H9 (cell line): ENCODE data around the gene CHAF1A. TPM values are rescaled to one million over a fixed set of nuclear protein-coding genes. Genes with fewer than 3 reads are reported as not detected.

ENCODE experiments used
- DNase-seq: peaks from one replicate; pipeline ENCODE4 v3.0.0-alpha.2; 2017
- H2AFZ ChIP-seq: one replicate; pipeline ENCODE4 v1.6.1; 2013; ENCODE audit warnings: mild to moderate bottlenecking, low read length, control low read depth, moderate library complexity
- H2AK5ac ChIP-seq: 2 replicates; pipeline ENCODE4 v1.6.1; 2013; ENCODE audit warnings: low read length, control low read depth, mixed read lengths; ENCODE audit not compliant: insufficient read length
- H2BK120ac ChIP-seq: one replicate; pipeline ENCODE4 v1.6.1; 2013; ENCODE audit warnings: low read depth, mild to moderate bottlenecking, low read length, control low read depth, inconsistent platforms; ENCODE audit not compliant: poor library complexity, severe bottlenecking
- H2BK12ac ChIP-seq: 2 replicates; pipeline ENCODE4 v1.6.1; 2013; ENCODE audit warnings: low read length, control low read depth, mixed read lengths, low read depth; ENCODE audit not compliant: insufficient read length
- H2BK15ac ChIP-seq: 2 replicates; pipeline ENCODE4 v1.6.1; 2013; ENCODE audit warnings: low read depth, low read length, control low read depth
- H2BK20ac ChIP-seq: one replicate; pipeline ENCODE4 v1.6.1; 2013; ENCODE audit warnings: low read depth, mild to moderate bottlenecking, low read length, control low read depth, inconsistent platforms; ENCODE audit not compliant: poor library complexity, severe bottlenecking
- H2BK5ac ChIP-seq: 2 replicates; pipeline ENCODE4 v1.6.1; 2013; ENCODE audit warnings: low read length, control low read depth, mixed read lengths; ENCODE audit not compliant: insufficient read length
- H3K14ac ChIP-seq: 2 replicates; pipeline ENCODE4 v1.6.1; 2013; ENCODE audit warnings: low read length, control low read depth; ENCODE audit not compliant: insufficient read depth
- H3K18ac ChIP-seq: 2 replicates; pipeline ENCODE4 v1.6.1; 2013; ENCODE audit warnings: low read depth, mild to moderate bottlenecking, mixed read lengths, low read length, control low read depth; ENCODE audit not compliant: insufficient read length
- H3K23ac ChIP-seq: 2 replicates; pipeline ENCODE4 v1.6.1; 2013; ENCODE audit warnings: low read length, control low read depth, mixed read lengths, low read depth; ENCODE audit not compliant: insufficient read length
- H3K23me2 ChIP-seq: 2 replicates; pipeline ENCODE4 v1.6.1; 2013; ENCODE audit warnings: low read depth, mild to moderate bottlenecking, mixed read lengths, low read length, control low read depth; ENCODE audit not compliant: insufficient read length, poor library complexity, severe bottlenecking
- H3K27ac ChIP-seq: 2 replicates; pipeline ENCODE4 v1.5.1; 2013; ENCODE audit warnings: low read length, control low read depth, mixed read lengths, low read depth; ENCODE audit not compliant: insufficient read length
- H3K27me3 ChIP-seq: 2 replicates; pipeline ENCODE4 v1.6.1; 2013; ENCODE audit warnings: low read length, control low read depth, inconsistent platforms; ENCODE audit not compliant: insufficient read depth
- H3K4ac ChIP-seq: 2 replicates; pipeline ENCODE4 v1.6.1; 2013; ENCODE audit warnings: low read depth, mild to moderate bottlenecking, control low read depth, inconsistent platforms, low read length, moderate library complexity
- H3K4me1 ChIP-seq: 2 replicates; pipeline ENCODE4 v1.6.1; 2013; ENCODE audit warnings: low read length, control low read depth, inconsistent platforms; ENCODE audit not compliant: insufficient read depth
- H3K4me2 ChIP-seq: 2 replicates; pipeline ENCODE4 v1.6.1; 2013; ENCODE audit warnings: low read length, control low read depth, mixed read lengths; ENCODE audit not compliant: insufficient read length, insufficient read depth
- H3K56ac ChIP-seq: 2 replicates; pipeline ENCODE4 v1.6.1; 2013; ENCODE audit warnings: low read depth, mild to moderate bottlenecking, mixed read lengths, low read length, control low read depth; ENCODE audit not compliant: insufficient read length
- H3K79me1 ChIP-seq: 2 replicates; pipeline ENCODE4 v1.6.1; 2013; ENCODE audit warnings: low read depth, mild to moderate bottlenecking, moderate library complexity, low read length, control low read depth, inconsistent platforms; ENCODE audit not compliant: insufficient read depth, poor library complexity, severe bottlenecking
- H3K79me2 ChIP-seq: 2 replicates; pipeline ENCODE4 v1.6.1; 2013; ENCODE audit warnings: low read length, control low read depth, inconsistent platforms; ENCODE audit not compliant: insufficient read depth
- H3K9ac ChIP-seq: 2 replicates; pipeline ENCODE4 v1.6.1; 2013; ENCODE audit warnings: low read length, control low read depth, mixed read lengths; ENCODE audit not compliant: insufficient read length; ENCODE audit errors: extremely low read depth
- H3K9me3 ChIP-seq: one replicate; pipeline ENCODE4 v1.6.1; 2013; ENCODE audit warnings: low read depth, low read length, inconsistent platforms; ENCODE audit not compliant: control insufficient read depth
- H3T11ph ChIP-seq: one replicate; pipeline ENCODE4 v1.6.1; 2013; ENCODE audit warnings: mild to moderate bottlenecking, low read length, control low read depth, inconsistent platforms
- H4K20me1 ChIP-seq: one replicate; pipeline ENCODE4 v1.6.1; 2013; ENCODE audit not compliant: control insufficient read depth, insufficient read length, insufficient read depth
- H4K5ac ChIP-seq: 2 replicates; pipeline ENCODE4 v1.6.1; 2013; ENCODE audit warnings: low read depth, mild to moderate bottlenecking, mixed read lengths, low read length, control low read depth; ENCODE audit not compliant: insufficient read length
- H4K8ac ChIP-seq: replicated peaks from 2 replicates; pipeline ENCODE4 v1.6.1; 2013; ENCODE audit warnings: low read length, control low read depth, mixed read lengths, low read depth; ENCODE audit not compliant: insufficient read length
- H4K91ac ChIP-seq: 2 replicates; pipeline ENCODE4 v1.6.1; 2013; ENCODE audit warnings: low read depth, mild to moderate bottlenecking, moderate library complexity, mixed read lengths, low read length, control low read depth; ENCODE audit not compliant: insufficient read length
- H3K27ac Mint-ChIP-seq, 3 experiments: 2 replicates in 2 of 3; 3 replicates in 1 of 3; pipeline ENCODE4 v1.8.0; 2020 to 2021; ENCODE audit warnings: mixed read lengths in 3 of 3, mild to moderate bottlenecking in 1 of 3, moderate library complexity in 1 of 3
- H3K27me3 Mint-ChIP-seq: 2 replicates; pipeline ENCODE4 v1.8.0; 2021; ENCODE audit warnings: low read depth, mild to moderate bottlenecking, moderate library complexity, mixed read lengths
- H3K36me3 Mint-ChIP-seq, 3 experiments: 2 replicates in 2 of 3; 3 replicates in 1 of 3; pipeline ENCODE4 v1.8.0; 2020 to 2021; ENCODE audit warnings: low read depth in 3 of 3, mixed read lengths in 3 of 3; ENCODE audit not compliant: insufficient read depth in 1 of 3
- H3K4me1 Mint-ChIP-seq, 2 experiments: 2 replicates each; pipeline ENCODE4 v1.8.0; 2020; ENCODE audit warnings: mixed read lengths in 2 of 2
- H3K4me3 Mint-ChIP-seq, 2 experiments: 2 replicates in 1 of 2; 3 replicates in 1 of 2; pipeline ENCODE4 v1.8.0; 2020 to 2021; ENCODE audit warnings: mild to moderate bottlenecking in 2 of 2, mixed read lengths in 2 of 2, moderate library complexity in 1 of 2
- H3K9me3 Mint-ChIP-seq, 2 experiments: 2 replicates in 1 of 2; 3 replicates in 1 of 2; pipeline ENCODE4 v1.8.0; 2020; ENCODE audit warnings: mild to moderate bottlenecking in 2 of 2, mixed read lengths in 2 of 2, moderate library complexity in 1 of 2
- WGBS: extraction: QIAGEN DNeasy Blood & Tissue Kit; methylation state at CpG from one replicate; pipeline ENCODE4 v1.1.7; 2013; ENCODE audit warnings: missing lambda C conversion rate, low lambda C conversion rate, mixed read lengths; ENCODE audit not compliant: insufficient read length; ENCODE audit errors: extremely low coverage; 5-methylcytosine and 5-hydroxymethylcytosine counted together
- total RNA-seq: library from RNA; stranded (reverse); gene quantifications from 2 replicates; pipeline ENCODE4 v1.2.1, GENCODE V29; 2021
- TF ChIP-seq, protein P1 (sequence below): fragments of 200-600 bp; sonication (generic); conservative IDR thresholded peaks from 3 replicates; pipeline ENCODE4 v1.8.0; 2021; ENCODE audit warnings: antibody characterized with exemption, mild to moderate bottlenecking

The CHAF1A gene
- total RNA-seq, 1 experiment from 2014 or later, result 143 TPM

DNA sequence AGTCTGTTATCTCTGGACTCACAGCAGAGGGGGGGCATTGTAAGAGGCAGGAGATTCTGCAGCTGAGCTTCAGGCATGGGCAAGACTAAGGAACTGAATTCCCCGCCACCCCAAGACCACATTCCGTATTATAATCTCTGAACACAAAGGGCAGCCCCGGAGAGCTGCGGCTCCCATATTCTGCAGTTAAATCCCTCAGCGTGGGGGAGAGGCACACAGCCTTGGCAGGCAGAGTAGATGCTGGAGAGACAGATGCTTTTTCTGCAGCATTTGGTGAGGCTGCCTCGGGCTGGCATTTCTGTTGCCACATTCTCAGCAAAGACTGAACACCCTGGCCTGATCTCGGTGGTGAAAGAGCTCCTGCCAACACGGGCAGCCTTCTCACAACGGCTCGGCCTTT, 12.9 kb downstream of the CHAF1A start:
- H2AK5ac ChIP-seq, result no peak overlapping the region
- Mint-ChIP-seq H3K27ac (peak overlapping the region; percentile 92 to 98 (median 97)), H3K4me3 (peak overlapping the region; percentile 31 to 71), H3K4me1 (peaks cover 34 to 44% of the 10 kb centered on the region in 2 experiments), H3K27me3 (no peaks in the 10 kb centered on the region), H3K36me3 (peaks cover 39 to 83% (median 69%) of the 10 kb centered on the region in 3 experiments), H3K9me3 (no peaks in the 10 kb centered on the region)
- no peak overlapping the region for H3K4me2 ChIP-seq
- H3K27ac ChIP-seq, result no peak overlapping the region
- no peak overlapping the region for H2BK12ac ChIP-seq
- TF ChIP-seq, protein P1, sequence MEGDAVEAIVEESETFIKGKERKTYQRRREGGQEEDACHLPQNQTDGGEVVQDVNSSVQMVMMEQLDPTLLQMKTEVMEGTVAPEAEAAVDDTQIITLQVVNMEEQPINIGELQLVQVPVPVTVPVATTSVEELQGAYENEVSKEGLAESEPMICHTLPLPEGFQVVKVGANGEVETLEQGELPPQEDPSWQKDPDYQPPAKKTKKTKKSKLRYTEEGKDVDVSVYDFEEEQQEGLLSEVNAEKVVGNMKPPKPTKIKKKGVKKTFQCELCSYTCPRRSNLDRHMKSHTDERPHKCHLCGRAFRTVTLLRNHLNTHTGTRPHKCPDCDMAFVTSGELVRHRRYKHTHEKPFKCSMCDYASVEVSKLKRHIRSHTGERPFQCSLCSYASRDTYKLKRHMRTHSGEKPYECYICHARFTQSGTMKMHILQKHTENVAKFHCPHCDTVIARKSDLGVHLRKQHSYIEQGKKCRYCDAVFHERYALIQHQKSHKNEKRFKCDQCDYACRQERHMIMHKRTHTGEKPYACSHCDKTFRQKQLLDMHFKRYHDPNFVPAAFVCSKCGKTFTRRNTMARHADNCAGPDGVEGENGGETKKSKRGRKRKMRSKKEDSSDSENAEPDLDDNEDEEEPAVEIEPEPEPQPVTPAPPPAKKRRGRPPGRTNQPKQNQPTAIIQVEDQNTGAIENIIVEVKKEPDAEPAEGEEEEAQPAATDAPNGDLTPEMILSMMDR, result no peak
- H3K9me3 ChIP-seq, result no peaks in the 10 kb centered on the region
- no peaks in the 10 kb centered on the region; the same call in 1 of the 2 replicates for H3K4me1 ChIP-seq
- no peak overlapping the region for H4K5ac ChIP-seq
- H3T11ph ChIP-seq, result no peak overlapping the region
- H3K79me2 ChIP-seq, result peaks cover 34% of the 10 kb centered on the region; the same call in 1 of the 2 replicates
- H4K20me1 ChIP-seq, result peaks cover 5% of the 10 kb centered on the region
- WGBS, result no CpG with 5 or more reads among the region's 10 CpGs
- no peaks in the 10 kb centered on the region for H3K23me2 ChIP-seq
- no peaks in the 10 kb centered on the region for H3K27me3 ChIP-seq
- DNase-seq, result peak; percentile 43
- H2BK120ac ChIP-seq, result no peak overlapping the region
- no peak overlapping the region for H3K4ac ChIP-seq
- H3K18ac ChIP-seq, result no peak overlapping the region
- H2BK15ac ChIP-seq, result no peak overlapping the region
- H3K23ac ChIP-seq, result no peak overlapping the region
- no peak overlapping the region for H2BK5ac ChIP-seq
- no peak overlapping the region for H4K8ac ChIP-seq
- H2BK20ac ChIP-seq, result no peak overlapping the region
- H2AFZ ChIP-seq, result no peak overlapping the region
- H3K79me1 ChIP-seq, result peaks cover 16% of the 10 kb centered on the region
- no peak overlapping the region for H4K91ac ChIP-seq
- H3K14ac ChIP-seq, result no peak overlapping the region
- no peak overlapping the region for H3K9ac ChIP-seq
- H3K56ac ChIP-seq, result no peak overlapping the region
